Activated naive CD4-positive, alpha-beta T cell treated with anti-CD3 and anti-CD28 coated beads for 36 hours (primary cell): ENCODE data around the gene TMEM14C. TPM values are rescaled to one million over a fixed set of nuclear protein-coding genes. Genes with fewer than 3 reads are reported as not detected.

Experiments used
- total RNA-seq, 2 experiments: library from RNA; stranded (reverse); gene quantifications; one replicate each; pipeline ENCODE4 v1.2.3, GENCODE V29; 2021

The TMEM14C gene
- total RNA-seq, 2 experiments from 2014 or later = 77.0 to 81.1 TPM

Other genes with a start within 250 kb of the TMEM14C start
- gene GCNT2, start 201.7 kb upstream of the TMEM14C start, total RNA-seq = 1 to 10 TPM; 1.4 to 1.6 TPM
- 1 to 10 TPM; 1.3 to 3.9 TPM for gene C6orf52, start 28.5 kb upstream of the TMEM14C start, total RNA-seq
- 10 to 100 TPM; 28.6 to 29.2 TPM for gene PAK1IP1, start 28.1 kb upstream of the TMEM14C start, total RNA-seq
- 10 to 100 TPM; 78.7 to 79.5 TPM for gene TMEM14B, start 24.7 kb downstream of the TMEM14C start, total RNA-seq
- under 1 TPM; 0.12 to 0.14 TPM for gene MAK, start 115.5 kb downstream of the TMEM14C start, total RNA-seq
- gene GCM2, start 159.0 kb downstream of the TMEM14C start, total RNA-seq = not detected
- gene SYCP2L, start 164.0 kb downstream of the TMEM14C start, total RNA-seq = not detected